Hematopoietic multipotent progenitor cell treated with erythropoietin and hydrocortisone succinate and interleukin-3 and kit ligand, for 6 days (in vitro differentiated cells): ENCODE results near the gene ELP4.
A peak's percentile ranks its signal among the peaks of the same experiment; 100 is the strongest.
"Not testable (repeated sequence)": the region's sequence is repeated elsewhere in the genome, so short reads cannot be mapped to it uniquely, and the experiment has no call there.

Source experiments
- DNase-seq: peaks from one replicate; pipeline ENCODE4 v3.0.0-alpha.2; 2015

Gene ELP4, protein sequence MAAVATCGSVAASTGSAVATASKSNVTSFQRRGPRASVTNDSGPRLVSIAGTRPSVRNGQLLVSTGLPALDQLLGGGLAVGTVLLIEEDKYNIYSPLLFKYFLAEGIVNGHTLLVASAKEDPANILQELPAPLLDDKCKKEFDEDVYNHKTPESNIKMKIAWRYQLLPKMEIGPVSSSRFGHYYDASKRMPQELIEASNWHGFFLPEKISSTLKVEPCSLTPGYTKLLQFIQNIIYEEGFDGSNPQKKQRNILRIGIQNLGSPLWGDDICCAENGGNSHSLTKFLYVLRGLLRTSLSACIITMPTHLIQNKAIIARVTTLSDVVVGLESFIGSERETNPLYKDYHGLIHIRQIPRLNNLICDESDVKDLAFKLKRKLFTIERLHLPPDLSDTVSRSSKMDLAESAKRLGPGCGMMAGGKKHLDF

DNA sequence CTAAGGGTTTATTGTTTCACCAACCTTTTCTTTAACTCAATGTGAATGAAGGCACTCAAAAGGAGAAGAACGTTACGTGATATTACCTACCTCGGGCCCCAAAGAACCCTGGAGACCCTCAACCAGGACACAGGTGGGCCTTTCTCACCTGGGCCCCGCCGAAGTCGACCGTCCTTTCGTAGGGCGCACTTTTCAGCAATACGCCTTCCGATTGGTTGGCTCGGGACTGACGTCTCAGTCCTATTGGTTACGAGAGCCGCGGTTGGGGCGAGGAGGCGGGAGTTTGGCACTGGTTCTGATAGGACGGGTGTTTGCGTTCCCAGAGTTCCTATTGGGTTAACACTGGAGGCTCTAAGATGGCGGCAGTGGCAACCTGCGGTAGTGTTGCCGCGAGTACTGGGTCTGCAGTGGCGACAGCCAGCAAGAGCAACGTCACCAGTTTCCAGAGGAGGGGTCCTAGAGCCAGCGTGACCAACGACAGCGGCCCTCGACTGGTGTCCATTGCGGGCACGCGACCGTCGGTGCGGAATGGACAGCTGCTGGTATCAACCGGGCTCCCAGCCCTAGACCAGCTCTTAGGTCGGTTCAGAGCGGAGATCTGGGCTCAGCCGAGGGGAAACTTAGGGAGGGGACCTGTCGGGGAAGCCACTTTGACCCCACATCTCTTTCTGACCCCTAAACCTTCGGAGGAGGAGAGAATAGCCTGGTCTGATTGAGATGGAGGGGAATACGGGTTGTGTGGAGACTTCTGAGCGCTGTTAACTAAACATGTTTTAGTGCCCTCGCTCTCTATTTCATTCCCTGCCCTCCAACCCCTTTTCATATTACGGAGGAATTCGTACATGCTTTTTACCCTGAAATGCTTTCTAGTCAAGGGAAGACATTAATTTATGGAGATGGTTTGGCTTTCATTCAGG is at the start of gene ELP4, which contains the start of gene IMMP1L:
Gene ELP4, plus strand, starts transcription at position 339 of the 917 bp plus-strand sequence. Its CDS starts 18 bp downstream, at position 357.
Gene IMMP1L, minus strand, starts transcription at position 194 of the 917 bp plus-strand sequence. CDS start 46,346 bp downstream, outside the sequence.
- peak; percentile 99 for DNase-seq

DNA sequence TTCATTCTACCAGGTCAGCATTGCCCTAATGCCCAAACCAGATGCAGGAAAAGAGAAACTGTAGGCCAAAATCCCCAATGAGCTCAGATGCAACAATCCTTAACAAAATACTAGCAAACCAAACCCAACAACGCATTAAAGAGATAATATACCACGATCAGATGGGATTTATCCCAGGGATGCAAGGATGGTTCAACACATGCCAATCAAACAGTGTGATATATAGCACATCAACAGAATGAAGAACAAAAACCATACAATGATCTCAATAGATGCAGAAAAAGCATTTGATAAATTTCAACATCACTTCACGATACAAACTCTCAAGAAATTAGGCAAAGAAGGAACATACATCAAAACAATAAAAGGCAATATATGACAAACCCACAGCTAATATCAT is 45.1 kb upstream of the ELP4 start:
- DNase-seq, result no peak

DNA sequence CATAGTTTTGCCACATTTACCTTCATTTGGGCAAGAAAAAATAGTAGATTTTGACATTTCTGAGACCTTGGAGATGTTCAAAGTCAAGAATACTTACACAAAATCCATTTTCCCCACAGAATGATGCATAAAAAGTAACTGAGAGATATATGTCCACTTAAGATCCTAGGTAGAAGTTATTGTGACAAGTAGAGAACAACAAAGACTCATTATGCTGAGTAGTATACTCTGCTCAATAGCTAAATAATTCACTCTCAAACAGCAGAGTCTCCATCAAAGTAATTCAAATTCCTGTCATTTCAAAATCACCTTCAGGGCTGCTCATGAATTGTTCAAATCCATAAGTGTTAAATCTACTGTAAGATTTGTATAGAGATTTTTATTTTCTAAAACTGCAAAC is 35.5 kb upstream of the ELP4 start:
- DNase-seq, result no peak

- DNase-seq, result no peak
These were observed 31.9 kb upstream of the ELP4 start for GRCh38 chr11:31477528-31478222.

DNA sequence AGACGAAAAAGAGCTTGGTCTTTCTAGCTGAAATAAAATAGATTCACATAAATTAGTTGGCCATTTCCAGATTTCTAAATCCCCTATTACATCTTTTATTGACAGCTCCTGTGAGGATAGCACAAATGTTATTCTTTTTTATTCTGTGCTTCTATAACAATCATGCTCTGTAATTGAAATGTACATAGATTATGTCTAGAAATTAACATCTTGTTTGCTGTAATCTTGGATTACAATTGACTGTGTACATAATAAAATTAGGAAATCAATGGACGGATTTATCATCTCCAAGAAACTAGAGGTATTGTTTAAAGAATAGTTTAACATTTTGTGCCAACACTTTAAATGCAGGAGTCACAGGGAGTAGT is 31.4 kb upstream of the ELP4 start:
- DNase-seq, result no peak

GRCh38 chr11:31479066-31479465 is 30.5 kb upstream of the ELP4 start:
- no peak for DNase-seq

GRCh38 chr11:31480930-31481329 is 28.6 kb upstream of the ELP4 start:
- peak; percentile 9 for DNase-seq

DNA sequence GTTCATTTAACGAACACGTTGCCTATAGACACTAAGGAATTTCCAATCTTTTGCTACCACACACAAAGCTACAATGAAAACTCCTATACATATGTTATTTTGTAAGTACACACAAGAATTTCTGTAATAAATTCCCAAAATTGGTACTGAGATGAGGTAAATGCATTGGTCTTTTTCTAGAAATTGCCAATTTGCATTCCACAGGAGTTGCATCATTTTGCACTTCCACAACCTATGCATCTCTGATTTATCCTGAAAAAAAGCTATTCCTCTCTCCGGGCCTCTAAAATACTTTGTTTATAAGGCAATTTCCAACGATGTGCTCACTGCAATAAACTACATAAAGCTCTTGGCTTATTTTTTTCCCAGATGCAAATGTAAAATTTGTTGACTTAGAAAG is 25.1 kb upstream of the ELP4 start:
- no peak for DNase-seq

- peak; percentile 71 for DNase-seq
These were observed 21.7 kb upstream of the ELP4 start for GRCh38 chr11:31487848-31488247.

DNA sequence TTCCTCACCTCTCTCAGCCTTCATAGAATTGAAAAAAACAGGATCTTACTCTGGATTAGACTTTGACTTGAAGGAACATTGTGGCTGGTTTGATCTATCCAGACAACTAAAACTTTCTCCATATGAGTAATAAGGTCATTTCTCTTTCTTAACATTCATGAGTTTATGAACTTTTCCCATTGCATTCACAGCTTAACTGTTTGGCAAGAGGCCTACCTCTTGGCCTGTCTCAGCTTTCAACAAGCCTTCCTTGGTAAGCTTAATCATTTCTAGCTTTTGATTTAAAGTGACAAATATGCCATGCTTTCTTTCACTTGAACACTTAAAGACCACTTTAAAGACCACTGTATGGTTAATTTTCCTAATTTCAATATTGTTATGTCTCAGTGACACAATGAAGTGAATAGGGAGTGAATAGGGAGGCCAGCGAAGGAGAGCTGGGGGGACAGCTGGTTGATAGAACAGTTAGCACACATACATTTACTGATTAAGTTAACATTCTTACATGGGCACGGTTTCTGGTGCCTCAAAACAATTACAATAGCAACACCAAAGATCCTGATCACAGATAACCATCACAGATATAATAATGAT is 17.1 kb upstream of the ELP4 start:
- DNase-seq, result no peak

GRCh38 chr11:31493235-31493634 is 16.3 kb upstream of the ELP4 start:
- DNase-seq, result no peak

DNA sequence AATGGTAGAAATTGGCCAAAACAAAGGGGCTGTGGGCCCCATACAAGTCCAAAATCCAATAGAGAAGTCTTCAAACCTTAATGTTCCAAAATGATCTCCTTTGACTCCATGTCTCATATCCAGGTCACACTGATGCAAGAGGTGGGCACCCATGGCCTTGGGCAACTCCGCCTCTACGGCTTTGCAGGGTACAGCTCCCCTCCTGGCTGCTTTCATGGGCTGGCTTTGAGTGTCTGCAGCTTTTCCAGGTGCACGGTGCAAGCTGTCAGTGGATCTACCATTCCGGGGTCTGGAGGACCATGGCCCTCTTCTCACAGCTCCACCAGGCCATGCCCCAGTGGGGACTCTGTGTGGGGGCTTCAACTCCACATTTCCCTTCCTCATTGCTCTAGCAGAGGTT is 15.8 kb upstream of the ELP4 start:
- DNase-seq, result not testable (repeated sequence)

DNA sequence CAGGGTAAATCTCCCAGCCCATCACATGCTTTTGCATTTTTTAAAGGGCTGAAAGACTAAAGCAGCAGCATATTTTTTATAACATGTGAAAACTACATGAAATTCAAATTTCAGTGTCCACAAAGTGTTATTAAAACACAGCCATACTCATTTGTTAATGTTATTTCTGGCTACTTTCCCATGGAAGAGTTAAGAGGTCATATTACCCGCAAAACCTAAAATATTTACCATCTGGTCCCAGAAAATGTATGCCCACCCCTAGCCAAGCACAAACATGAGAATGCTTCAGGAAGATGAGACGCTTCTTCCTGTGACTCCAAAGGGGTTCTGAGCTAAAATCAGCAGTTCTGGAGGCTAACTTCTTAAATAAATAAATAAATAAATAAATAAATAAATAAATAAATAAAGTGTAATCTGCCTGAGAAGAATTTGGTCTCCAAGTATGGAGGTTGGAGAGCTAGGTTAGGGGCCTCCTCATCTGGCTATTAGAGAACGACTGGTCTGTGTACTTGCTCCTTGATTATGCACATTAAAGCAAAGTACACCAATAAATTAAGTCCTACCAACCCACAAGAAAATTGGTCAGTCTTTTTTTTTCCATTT is 9.9 kb upstream of the ELP4 start:
- no peak for DNase-seq

DNA sequence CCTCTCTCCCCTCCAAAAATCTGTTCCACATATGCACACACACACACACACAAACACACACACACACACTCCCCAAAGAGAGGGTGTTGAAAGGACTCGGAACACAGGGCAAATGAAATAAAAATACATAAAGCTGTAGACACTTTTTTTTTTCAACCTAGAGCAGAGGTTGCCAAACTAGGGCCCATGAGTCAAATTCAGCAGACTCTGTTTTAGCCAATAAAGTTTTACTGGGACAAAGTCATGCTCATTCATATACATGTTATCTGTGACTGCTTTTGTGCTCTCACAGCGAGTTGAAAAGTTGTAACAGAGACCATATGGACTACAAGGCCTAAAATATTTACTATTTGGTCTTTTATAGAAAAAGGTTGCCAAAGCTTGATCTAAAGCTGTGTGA is 9.0 kb upstream of the ELP4 start:
- no peak for DNase-seq

DNA sequence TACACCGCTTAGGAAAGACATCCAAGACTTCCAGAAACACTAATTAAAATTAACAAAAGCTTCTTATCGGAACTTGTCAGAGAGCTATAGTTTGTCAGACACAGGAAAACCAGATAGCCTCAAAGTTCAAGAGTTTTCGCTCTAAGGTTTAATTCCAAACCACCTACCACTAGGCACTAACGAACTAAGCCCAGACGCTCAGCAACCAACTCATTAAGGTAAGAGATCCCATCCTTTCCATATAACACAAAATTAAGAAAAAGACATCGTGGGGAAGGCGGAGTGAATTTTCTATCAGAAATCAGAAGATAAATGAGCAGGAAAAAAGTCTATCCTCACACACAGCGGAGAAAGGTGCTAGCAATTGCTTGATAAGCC is 527 bp upstream of the ELP4 start:
- peak; percentile 55 for DNase-seq

GRCh38 chr11:31512117-31512516 is 2.5 kb downstream of the ELP4 start:
- DNase-seq, result no peak

- DNase-seq, result no peak
These were observed 12.1 kb downstream of the ELP4 start for GRCh38 chr11:31521497-31522150.

GRCh38 chr11:31529189-31529588 is 19.6 kb downstream of the ELP4 start:
- DNase-seq, result no peak

GRCh38 chr11:31529701-31530100 is 20.1 kb downstream of the ELP4 start:
- DNase-seq, result no peak

DNA sequence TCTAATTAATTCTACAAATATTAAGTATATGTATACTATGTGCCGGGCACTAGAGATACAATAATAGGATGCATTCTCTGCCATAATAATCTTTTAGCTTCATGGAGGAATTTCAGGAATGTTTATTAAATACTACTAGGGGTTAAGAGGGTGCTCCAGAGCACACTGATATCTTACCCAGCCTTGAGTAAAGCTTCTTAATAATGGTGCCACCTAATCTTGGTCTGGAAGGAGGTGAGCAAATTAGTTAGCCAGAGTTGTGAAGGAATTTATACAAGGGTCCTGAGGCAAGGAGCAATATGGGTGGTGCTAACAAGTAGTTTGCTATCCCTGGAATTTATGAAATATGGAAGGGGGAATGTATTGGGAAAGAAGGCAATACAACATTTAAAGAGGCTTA is 21.7 kb downstream of the ELP4 start:
- no peak for DNase-seq

GRCh38 chr11:31535479-31535878 is 25.9 kb downstream of the ELP4 start:
- DNase-seq, result no peak

- no peak for DNase-seq
These were observed 33.3 kb downstream of the ELP4 start for GRCh38 chr11:31542862-31543261.
